Stimulated activated CD8-positive, alpha-beta memory T cell treated with anti-CD3 and anti-CD28 coated beads, Interleukin-15, amount 100 ng/mL, for 24 hours (primary cell): Measurements from ENCODE around the gene MNX1.

Experiments used
- DNase-seq: peaks from one replicate; pipeline ENCODE4 v3.0.0-alpha.2; 2020; ENCODE audit warnings: low read depth

The MNX1 gene

DNA sequence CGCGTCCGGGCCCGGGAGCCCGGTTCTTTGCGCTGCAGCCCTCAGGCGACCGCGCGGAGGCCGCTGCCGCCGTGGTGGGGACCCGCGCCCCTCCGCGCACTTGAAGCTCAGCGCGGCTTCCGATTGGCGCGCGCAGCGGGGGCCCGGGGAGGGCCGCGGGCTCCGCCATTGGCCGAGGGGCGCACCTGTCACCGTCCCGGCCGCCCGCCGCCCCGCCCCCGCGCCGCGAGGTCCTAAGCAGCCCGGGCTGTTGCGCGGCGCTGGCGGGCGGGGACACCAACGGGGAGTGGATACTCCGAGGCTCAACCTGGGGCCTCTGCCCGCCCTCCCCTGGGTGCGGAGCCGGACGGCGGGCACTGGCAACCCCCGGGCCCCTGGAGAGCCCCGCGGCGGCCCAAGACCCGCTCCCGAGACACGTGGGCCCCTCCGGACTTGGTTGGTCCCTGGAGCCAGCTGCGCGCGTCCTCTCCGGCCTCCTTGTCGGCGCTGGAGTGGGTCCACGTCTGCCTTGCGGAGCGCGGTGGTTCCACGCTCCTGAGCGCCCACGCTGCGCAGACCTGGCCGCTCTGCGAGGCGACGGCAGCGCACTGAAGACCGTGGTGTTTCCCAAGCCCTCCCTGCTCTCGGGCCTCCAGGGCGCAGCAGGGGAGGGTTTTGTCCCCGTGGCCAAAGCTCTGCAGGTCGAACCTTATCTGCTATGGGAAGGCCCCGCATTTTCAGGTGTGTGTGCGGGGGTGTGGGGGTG lies at the start of gene MNX1:
Gene MNX1, minus strand, starts transcription at position 76 of the 745 bp plus-strand sequence. CDS start 313 bp downstream, outside the sequence.
- DNase-seq: no peak

DNA sequence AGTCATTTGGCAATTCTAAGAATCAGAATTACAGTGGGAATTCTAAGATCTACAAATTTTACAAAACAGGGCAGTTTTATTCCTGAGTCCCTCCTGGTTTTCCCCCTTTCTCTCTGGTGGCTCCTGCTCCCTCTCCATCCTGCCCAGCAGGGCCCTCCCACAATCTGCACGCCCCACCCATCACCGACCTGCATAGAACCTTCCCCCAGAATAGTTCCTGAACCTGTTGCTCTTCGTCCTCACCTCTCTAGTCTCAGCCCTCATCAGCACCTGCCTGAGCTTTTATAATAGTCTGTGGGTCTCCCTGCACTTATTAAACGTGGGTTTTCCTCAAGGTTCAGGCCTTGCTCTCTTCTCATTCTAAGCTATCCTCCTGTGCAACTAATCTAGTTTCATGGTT lies 49.1 kb upstream of the MNX1 start:
- no peak for DNase-seq

DNA sequence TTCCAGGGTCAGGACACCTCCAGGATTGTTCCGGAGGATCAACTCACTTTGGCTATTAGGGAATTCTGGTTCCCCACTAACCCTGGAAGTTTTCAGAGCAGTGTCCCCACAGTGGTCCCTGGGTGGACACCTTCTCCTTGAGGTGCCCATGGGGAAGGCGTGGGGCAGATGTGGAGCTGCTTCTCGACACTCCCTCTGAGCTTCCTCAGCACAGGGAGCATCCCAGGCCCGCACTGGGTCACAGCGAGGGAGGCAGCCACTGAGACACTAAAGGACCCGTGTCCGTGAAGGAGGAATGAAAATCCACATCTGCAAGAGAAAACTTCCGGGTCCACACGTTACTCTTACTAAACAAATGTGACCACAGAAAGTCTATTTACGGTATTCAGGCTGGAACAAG lies 48.2 kb upstream of the MNX1 start:
- no peak for DNase-seq

- no peak for DNase-seq
Measured at GRCh38 chr7:157058068-157058467, 47.6 kb upstream of the MNX1 start.

DNA sequence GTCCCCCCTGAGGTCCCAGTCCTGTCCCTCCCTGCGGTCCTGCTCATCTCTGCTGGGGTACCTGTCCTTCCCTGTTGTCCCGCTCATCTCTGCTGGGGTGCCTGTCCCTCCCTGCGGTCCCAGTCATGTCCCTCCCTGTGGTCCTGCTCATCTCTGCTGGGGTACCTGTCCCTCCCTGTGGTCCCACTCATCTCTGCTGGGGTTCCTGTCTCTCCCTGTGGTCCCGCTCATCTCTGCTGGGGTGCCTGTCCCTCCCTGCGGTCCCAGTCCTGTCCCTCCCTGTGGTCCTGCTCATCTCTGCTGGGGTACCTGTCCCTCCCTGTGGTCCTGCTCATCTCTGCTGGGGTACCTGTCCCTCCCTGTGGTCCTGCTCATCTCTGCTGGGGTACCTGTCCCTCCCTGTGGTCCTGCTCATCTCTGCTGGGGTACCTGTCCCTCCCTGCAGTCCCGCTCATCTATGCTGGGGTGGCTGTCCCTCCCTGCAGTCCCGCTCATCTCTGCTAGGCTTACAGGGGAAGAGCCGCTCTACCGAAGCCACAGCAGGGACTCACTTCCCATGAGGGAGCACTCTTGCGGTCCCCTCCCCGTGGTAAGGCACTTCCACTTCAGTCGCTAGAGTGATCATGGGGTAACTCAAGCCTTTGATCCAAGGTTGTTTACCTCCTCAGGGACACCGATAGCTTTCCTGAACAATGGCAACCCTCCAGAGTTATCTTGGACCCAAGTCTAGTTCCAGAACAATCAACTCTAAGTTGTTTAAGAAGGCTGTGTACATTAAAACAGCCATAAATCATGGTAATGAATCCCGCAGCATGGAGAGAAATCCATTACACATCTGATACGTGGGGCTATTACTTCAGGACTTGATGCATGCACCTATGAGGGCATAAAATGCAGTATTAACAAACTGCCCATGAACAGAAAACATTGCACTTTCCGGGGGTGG lies 46.8 kb upstream of the MNX1 start:
- no peak for DNase-seq

- no peak for DNase-seq
Measured at GRCh38 chr7:157056246-157056645, 45.8 kb upstream of the MNX1 start.

DNA sequence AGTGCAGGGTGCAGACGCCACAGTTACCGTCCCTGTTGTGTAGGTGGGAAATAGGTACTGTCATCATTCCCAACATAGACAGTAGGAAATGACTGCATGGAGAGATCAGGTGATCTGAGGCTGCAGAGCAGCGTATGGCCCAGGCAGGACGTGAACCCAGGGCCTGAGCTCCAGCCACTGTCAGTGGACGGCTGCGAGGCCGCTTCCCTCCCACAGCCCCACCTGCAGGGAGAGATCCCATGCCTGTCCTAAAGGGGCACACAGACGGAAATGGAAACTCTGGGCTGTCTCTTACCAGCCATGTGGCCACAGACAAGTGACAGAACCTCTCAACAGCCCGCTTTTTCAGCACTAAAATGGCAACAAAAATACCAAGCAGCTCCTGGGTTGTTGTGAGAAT lies 44.5 kb upstream of the MNX1 start:
- DNase-seq: no peak

DNA sequence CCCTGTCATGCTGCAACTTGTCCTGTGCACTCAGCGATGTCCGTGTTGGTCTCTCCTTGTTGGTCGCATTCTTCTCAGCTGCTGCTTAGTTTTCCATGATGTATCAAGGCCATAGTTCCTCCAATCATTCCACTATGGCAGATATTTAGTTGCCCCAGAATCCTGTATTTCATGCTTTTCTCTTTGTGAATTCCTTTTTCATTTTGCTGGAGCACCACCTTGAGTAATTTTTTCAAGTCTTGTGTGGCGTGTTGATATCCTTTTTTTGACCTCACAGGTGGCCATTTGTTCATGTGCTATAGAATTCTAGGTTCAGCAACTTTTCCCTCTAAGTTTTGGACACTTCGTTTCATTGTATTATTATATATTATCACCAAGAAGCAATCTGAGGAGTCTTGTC lies 42.7 kb upstream of the MNX1 start:
- DNase-seq: no peak

GRCh38 chr7:157047148-157047547 lies 36.7 kb upstream of the MNX1 start:
- DNase-seq: no peak

- no peak for DNase-seq
Measured at GRCh38 chr7:157046681-157047080, 36.2 kb upstream of the MNX1 start.

GRCh38 chr7:157044943-157045660 lies 34.6 kb upstream of the MNX1 start:
- no peak for DNase-seq

GRCh38 chr7:157044147-157044687 lies 33.8 kb upstream of the MNX1 start:
- DNase-seq: no peak

DNA sequence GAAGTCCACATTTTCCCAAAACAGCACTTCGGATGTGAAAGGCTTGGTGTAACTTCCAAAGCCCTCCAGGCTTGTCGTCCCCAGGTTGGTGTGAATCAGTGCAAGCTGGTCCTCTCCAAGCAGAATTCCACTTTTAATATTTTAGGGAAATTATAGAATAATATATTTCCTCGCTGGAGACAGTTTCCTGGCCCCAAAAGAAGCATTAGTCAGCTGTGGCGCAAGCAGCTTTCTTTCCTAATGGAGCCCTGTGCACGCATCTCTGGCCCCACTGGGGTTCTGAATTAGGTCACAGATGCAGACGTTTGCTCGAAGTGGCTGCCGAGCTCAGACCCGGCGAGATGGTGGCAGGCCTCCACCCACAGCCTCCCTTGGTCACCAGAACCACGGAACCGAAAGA lies 33.3 kb upstream of the MNX1 start:
- no peak for DNase-seq

GRCh38 chr7:157041514-157042277 lies 31.2 kb upstream of the MNX1 start:
- no peak for DNase-seq

DNA sequence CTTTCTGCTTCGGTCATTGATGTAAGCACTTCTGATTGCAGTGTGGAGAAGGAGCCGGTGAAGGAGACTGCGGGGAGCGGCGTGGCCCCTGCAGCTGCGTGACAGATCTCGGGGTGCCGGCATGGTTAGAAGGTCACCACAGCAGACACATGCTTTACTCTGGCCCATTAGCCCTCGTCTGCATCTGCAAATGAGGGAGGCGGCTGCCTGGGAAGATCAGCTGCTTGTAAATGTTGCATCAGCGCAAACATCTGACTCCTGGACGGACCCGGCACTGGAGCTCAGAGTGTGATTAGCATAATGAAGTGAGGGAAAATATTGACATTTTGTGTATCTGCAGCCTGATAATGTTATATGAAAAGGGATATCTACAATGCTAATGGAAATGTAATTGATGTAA lies 30.5 kb upstream of the MNX1 start:
- no peak for DNase-seq

DNA sequence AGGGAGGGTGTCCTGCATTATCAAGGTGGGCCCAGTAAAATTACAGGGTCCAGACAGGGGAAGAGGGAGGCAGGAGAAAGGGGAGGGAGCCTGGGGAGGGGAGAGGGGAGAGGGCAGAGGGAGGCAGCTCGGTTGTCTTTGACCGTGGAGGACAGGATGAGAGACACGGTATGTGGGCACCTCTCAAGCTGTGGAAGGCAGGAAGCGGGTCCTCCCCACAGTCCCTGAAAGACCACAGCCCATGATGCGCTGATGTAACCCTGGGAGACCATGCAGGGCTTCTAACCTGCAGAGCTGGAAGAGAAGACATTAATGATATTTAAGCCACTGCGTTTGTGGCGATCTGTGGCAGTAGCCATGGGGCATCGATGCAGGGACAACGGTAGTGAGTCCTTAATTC lies 27.2 kb upstream of the MNX1 start:
- no peak for DNase-seq

DNA sequence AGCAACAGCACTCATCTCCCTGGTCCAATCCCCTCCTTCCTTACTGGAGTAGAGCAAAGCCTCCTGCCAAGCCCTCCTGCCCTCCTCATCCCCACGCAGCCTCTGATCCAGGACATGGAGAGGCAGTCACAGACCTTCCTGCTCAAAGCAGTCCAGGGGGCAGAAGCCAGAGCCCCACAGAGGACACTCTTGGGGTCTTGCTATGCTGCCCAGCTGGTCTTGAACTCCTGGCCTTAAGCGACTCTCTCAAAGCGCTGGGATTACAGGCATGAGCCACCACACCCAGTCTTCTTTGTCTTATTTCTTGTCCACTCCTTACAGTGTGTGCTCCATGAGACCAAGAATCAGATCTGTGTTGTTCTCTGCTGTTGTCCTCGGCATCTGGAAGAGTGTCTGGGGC lies 26.6 kb upstream of the MNX1 start:
- DNase-seq: no peak

GRCh38 chr7:157035979-157036378 lies 25.5 kb upstream of the MNX1 start:
- DNase-seq: no peak

DNA sequence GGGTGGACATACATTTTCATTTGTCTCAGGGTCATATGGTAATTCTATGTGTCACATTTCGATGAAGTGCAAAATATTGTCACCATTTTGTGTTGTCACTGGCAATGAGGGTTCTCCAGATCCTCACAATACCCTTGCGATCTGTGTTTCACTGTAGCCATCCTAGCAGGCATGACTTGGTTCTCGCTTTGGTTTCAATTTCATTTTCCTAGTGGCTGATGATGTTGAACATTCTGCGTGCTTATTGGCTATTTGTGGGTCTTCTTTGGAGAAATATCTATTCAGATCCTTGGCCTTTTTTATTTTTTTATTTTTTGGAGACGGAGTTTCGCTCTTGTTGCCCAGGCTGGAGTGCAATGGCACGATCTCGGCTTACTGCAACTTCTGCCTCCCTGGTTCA lies 24.8 kb upstream of the MNX1 start:
- DNase-seq: no peak

DNA sequence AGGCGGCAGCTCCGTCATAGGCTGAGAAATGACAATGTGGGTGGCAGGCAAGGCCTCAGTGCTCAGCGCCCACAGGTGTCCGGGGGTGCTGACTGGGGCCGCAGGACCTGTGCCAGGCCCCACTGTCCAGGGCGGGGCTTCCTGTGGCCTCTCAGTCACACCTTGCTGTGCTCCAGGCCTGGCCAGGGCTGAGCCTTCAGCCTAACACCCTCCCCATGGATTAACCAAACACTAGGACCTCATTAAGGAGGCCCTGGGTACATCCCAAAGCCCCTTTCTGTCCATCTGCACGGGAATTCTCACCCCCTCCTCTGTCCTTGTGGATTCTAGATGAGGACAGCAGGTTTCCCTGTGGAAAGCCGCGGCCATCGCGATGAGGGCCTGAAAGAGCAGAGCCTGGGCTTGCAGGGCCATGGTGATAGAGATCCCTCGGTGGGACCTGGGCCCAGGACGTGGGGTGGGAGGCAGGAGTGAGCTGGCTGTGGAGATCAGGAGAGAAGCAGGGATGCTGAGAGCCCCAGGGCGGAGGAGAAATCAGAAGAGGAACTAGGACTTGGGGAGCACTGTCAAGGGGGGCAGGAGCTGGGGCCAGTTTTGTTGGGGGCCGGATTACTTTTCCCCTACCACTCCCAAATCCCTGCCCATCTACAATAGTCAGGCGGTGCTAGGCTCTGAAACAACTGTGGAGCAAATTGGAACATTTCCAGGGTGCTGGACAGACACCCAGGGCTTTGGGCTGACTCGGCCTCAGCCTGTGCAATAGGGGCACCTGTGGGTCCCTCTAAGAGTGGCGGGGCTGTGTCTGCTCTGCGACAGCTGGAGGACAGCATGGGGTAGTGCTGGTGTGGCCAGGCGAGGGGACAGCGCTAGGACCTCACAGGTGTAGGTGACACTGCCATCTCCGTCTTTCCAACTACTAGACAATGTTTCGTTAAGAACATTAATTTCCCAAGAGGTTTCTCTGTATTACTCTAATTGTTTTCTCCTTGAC lies 23.3 kb upstream of the MNX1 start:
- no peak for DNase-seq
